ENCODE results near the gene CD9. TPM values are rescaled to one million over a fixed set of nuclear protein-coding genes. Genes with fewer than 3 reads are reported as not detected.

The CD9 gene
- total and polyA plus RNA-seq, 2 of the 8 experiments (the other 6 are each of a cell fraction or from before 2014, with no cell fraction given) = 168 to 319 TPM

- Histone ChIP-seq H3K9me3 (ENCODE audit: insufficient read depth in 2 of 2, low read depth in 1 of 2, low read length in 1 of 2) (no peaks in the 10 kb centered on the region), H3K4me2 (ENCODE audit: insufficient read depth in 1 of 2, low read depth in 2 of 2, low read length in 2 of 2) (no peak overlapping the region), H3K79me2 (ENCODE audit: control insufficient read depth in 1 of 2, insufficient read depth in 2 of 2, low read length in 2 of 2) (peaks cover 0 to 16% of the 10 kb centered on the region in 2 experiments; a peak in 2 of 4 replicates), H3K23ac (ENCODE audit: insufficient read length) (no peak overlapping the region), H4K91ac (replicated peaks; ENCODE audit: insufficient read length, low read length) (no peak overlapping the region), H4K5ac (ENCODE audit: insufficient read length, low read depth, low read length) (no peak overlapping the region), H3K27me3 (replicated peaks in 1 of 4; ENCODE audit: control insufficient read depth in 3 of 4, extremely low read depth in 1 of 4, insufficient read depth in 3 of 4, low read length in 3 of 4) (no peaks in the 10 kb centered on the region), H2BK12ac (ENCODE audit: low read depth, low read length) (no peak overlapping the region), H3K27ac (ENCODE audit: low read depth, low read length) (no peak overlapping the region), H4K8ac (ENCODE audit: extremely low read depth, insufficient read depth, low read length) (no peak overlapping the region), H2AFZ (ENCODE audit: low read length) (no peak overlapping the region), H3K4me3 (ENCODE audit: extremely low read depth in 1 of 4, insufficient read depth in 2 of 4, low read depth in 3 of 4, low read length in 4 of 4) (no peak overlapping the region), H3K18ac (ENCODE audit: extremely low read depth, low read length) (no peak overlapping the region), H4K20me1 (replicated peaks in 1 of 2; ENCODE audit: control insufficient read depth in 1 of 2, insufficient read depth in 2 of 2, low read length in 2 of 2) (peaks cover 2% of the 10 kb centered on the region in 2 experiments), H3K36me3 (ENCODE audit: control insufficient read depth in 2 of 4, insufficient read depth in 4 of 4, low read length in 3 of 4) (peaks cover 14 to 42% (median 21%) of the 10 kb centered on the region in 4 experiments), H3K4ac (replicated peaks; ENCODE audit: insufficient read length, low read depth, low read length) (no peak overlapping the region), H2AK5ac (ENCODE audit: low read depth, low read length) (no peak overlapping the region), H3K9ac (replicated peaks in 1 of 4; ENCODE audit: extremely low read depth in 1 of 4, low read depth in 3 of 4, low read length in 3 of 4) (no peak overlapping the region; a peak in 1 of 7 replicates), H3K23me2 (ENCODE audit: low read depth, low read length) (no peaks in the 10 kb centered on the region), H2BK5ac (ENCODE audit: low read depth, low read length) (no peak overlapping the region), H3K14ac (ENCODE audit: insufficient read length) (no peak overlapping the region), H3K4me1 (replicated peaks in 1 of 4; ENCODE audit: control insufficient read depth in 3 of 4, insufficient read depth in 4 of 4, low read length in 3 of 4) (peaks cover 0 to 7% (median 4%) of the 10 kb centered on the region in 4 experiments; a peak in 6 of 7 replicates), H3K79me1 (ENCODE audit: low read depth, low read length) (peaks cover 5% of the 10 kb centered on the region), H3K56ac (replicated peaks; ENCODE audit: insufficient read length, low read depth, low read length) (no peak overlapping the region), H2BK20ac (ENCODE audit: low read length) (no peak overlapping the region; the same call in 1 of the 2 replicates), H2BK15ac (ENCODE audit: low read length) (no peak overlapping the region), H2BK120ac (replicated peaks; ENCODE audit: low read depth, low read length) (no peak overlapping the region)
- POLR2A ChIA-PET (ENCODE audit: partially characterized antibody) = interaction anchor here (1.5 kb wide), 1 partner anchor 40 kb away, joined by 3 read pairs; no protein-coding TSS in a partner anchor
- DNase-seq (ENCODE audit: low read depth in 1 of 2, low spot score in 2 of 2) = no peak
- TF ChIP-seq USF2 (IDR thresholded peaks at IDR 0.05; ENCODE audit: low read length) (no peak), SIX5 (IDR thresholded peaks at IDR 0.05; ENCODE audit: low read depth, low read length) (no peak), TCF12 (IDR thresholded peaks at IDR 0.05; ENCODE audit: low read depth, low read length) (no peak), EP300 (IDR thresholded peaks at IDR 0.05; ENCODE audit: borderline replicate concordance in 1 of 2, low read depth in 2 of 2, low read length in 2 of 2) (no peak), TEAD4 (IDR thresholded peaks at IDR 0.05; ENCODE audit: low read depth, low read length) (no peak), EZH2 (IDR thresholded peaks at IDR 0.05; ENCODE audit: low read depth, low read length, severe bottlenecking) (no peak), SUZ12 (IDR thresholded peaks at IDR 0.05; ENCODE audit: low read length) (no peak), TAF7 (optimal IDR thresholded peaks at IDR 0.05; ENCODE audit: borderline replicate concordance, low read depth, low read length) (no peak), CBX8 (IDR thresholded peaks at IDR 0.05; ENCODE audit: borderline replicate concordance, low read depth, low read length) (no peak), POLR2A (IDR thresholded peaks at IDR 0.05; ENCODE audit: control extremely low read depth in 1 of 2, low read depth in 2 of 2, low read length in 2 of 2) (no peak)
- FAIRE-seq = no peak
- WGBS, 2 experiments (ENCODE audit: extremely low coverage in 1 of 2, insufficient coverage in 1 of 2, insufficient read length in 1 of 2, insufficient replicate concordance in 2 of 2, low coverage in 1 of 2, low lambda C conversion rate in 2 of 2, missing lambda C conversion rate in 1 of 2) = 95% methylated on average over 9 of the region's 9 CpGs; no CpG with 5 or more reads in 1 of the 2 experiments
- CTCF ChIA-PET (ENCODE audit: partially characterized antibody) = interaction anchor here (1.1 to 1.8 kb wide), 3 partner anchors 28 to 164 kb away, joined by 3 to 5 read pairs (median 4); no protein-coding TSS in a partner anchor
These were observed 35.3 kb downstream of the CD9 start for GRCh38 chr12:6235499-6235898.

Measured in H1 (cell line).